HG02642 (cell line): ENCODE measurements around the gene RIPPLY3.
"Not testable (repeated sequence)": the region's sequence is repeated elsewhere in the genome, so short reads cannot be mapped to it uniquely, and the experiment has no call there.

Experiments used
- ATAC-seq: cut with Tn5 transposase; IDR thresholded peaks from one replicate; pipeline ENCODE4 v1.9.1; 2021; ENCODE audit warnings: mild to moderate bottlenecking; ENCODE audit not compliant: unreplicated experiment, poor library complexity

The RIPPLY3 gene

GRCh38 chr21:37005548-37006485, 685 bp upstream of the RIPPLY3 start:
- no peak for ATAC-seq

- ATAC-seq: no peak
These were observed 2.2 kb downstream of the RIPPLY3 start for GRCh38 chr21:37008724-37009123.

- ATAC-seq: peak; percentile 92
These were observed 3.3 kb downstream of the RIPPLY3 start for GRCh38 chr21:37009740-37010341.

GRCh38 chr21:37017951-37018679, 11.6 kb downstream of the RIPPLY3 start:
- no peak for ATAC-seq

GRCh38 chr21:37026499-37026898, 20.0 kb downstream of the RIPPLY3 start:
- no peak for ATAC-seq

GRCh38 chr21:37028570-37028969, 22.1 kb downstream of the RIPPLY3 start:
- no peak for ATAC-seq

DNA sequence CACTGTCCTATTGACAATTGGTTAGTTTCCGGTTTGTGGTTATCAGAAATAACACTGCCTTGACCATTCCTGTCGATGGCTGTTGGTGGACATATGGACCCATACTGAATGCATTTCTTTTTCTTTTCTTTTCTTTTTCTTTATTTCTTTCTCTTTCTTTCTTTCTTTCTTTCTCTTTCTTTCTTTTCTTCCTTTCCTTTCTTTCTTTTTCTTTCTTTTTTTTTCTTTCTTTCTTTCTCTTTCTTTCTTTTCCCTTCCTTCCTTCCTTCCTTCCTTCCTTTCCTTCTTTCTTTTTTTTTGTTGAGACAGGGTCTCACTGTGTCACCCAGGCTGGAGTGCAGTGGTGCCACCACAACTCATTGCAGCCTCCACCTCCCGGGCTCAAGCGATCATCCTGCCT, 24.4 kb downstream of the RIPPLY3 start:
- ATAC-seq: no peak

- no peak for ATAC-seq
These were observed 25.8 kb downstream of the RIPPLY3 start for GRCh38 chr21:37032293-37032692.

GRCh38 chr21:37032877-37033471, 26.5 kb downstream of the RIPPLY3 start:
- no peak for ATAC-seq

- not testable (repeated sequence) for ATAC-seq
These were observed 27.9 kb downstream of the RIPPLY3 start for GRCh38 chr21:37034394-37034793.

DNA sequence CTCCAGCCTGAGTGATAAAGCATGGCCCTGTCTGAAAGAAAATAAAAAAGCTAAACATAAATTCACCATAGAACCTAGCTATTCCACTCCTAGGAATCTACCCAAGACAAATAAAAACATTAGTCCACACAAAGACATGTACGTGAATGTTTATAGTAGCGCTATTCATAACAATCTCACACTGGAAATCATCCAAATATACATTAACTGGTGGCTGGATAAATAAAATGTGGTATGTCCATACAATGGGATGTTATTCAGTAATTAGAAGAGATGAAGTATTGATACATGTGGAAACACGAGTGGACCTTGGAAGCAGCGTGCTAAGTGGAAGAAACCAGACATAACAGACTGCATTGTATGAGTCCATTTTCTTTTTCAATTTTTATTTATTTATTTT, 29.7 kb downstream of the RIPPLY3 start:
- no peak for ATAC-seq

GRCh38 chr21:37039411-37040075, 33.0 kb downstream of the RIPPLY3 start:
- no peak for ATAC-seq

- no peak for ATAC-seq
These were observed 33.7 kb downstream of the RIPPLY3 start for GRCh38 chr21:37040212-37040611.

GRCh38 chr21:37041706-37042271, 35.3 kb downstream of the RIPPLY3 start:
- ATAC-seq: no peak

- ATAC-seq: no peak
These were observed 37.3 kb downstream of the RIPPLY3 start for GRCh38 chr21:37043818-37044217.

GRCh38 chr21:37044643-37045042, 38.1 kb downstream of the RIPPLY3 start:
- no peak for ATAC-seq

GRCh38 chr21:37045149-37045548, 38.6 kb downstream of the RIPPLY3 start:
- ATAC-seq: no peak

- no peak for ATAC-seq
These were observed 39.1 kb downstream of the RIPPLY3 start for GRCh38 chr21:37045556-37045955.

DNA sequence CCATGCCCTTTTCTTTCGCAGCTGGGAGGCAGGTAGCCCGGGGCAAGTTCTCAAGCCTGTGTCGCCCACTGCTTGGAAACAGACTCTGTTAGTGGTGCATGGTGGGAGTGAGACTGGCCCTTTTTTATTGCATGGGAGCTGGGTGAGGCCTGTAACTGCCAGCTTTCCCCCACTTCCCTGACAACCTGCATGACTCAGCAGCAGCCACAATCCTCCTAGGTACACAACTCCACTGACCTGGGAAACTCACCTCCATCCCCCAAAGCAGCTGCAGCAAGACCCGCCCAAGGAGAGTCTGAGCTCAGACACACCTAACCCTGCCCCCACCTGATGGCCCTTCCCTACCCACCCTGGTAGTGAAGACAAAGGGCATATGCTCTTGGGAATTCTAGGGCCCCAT, 40.6 kb downstream of the RIPPLY3 start:
- no peak for ATAC-seq

DNA sequence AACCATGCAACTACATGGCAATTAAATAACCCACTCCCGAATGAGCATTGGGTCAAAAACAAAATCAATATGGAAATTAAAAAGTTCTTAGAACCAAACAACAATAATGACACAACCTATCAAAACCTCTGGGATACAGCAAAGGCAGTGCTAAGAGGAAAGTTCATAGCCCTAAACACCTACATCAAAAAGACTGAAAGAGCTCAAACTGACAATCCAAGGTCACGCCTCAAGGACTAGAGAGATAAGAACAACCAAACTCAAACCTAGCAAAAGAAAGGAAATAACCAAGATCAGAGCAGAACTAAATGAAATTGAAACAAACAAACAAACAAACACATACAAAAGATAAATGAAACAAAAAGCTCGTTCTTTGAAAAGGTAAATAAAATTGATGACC, 43.2 kb downstream of the RIPPLY3 start:
- ATAC-seq: not testable (repeated sequence)
